Kidney epithelial cell (primary cell): ENCODE data around the gene TMEM184C. TPM values are rescaled to one million over a fixed set of nuclear protein-coding genes. Genes with fewer than 3 reads are reported as not detected.

ENCODE experiments used
- DNase-seq: peaks from one replicate; pipeline ENCODE4 v3.0.0-alpha.2; 2010; ENCODE audit warnings: low read depth
- H3K27me3 ChIP-seq: 2 replicates; pipeline ENCODE4 v1.6.0; 2011; ENCODE audit warnings: low read length; ENCODE audit not compliant: control insufficient read depth, insufficient read depth
- H3K36me3 ChIP-seq: 2 replicates; pipeline ENCODE4 v1.5.1; 2011; ENCODE audit warnings: low read length; ENCODE audit not compliant: control insufficient read depth, insufficient read depth
- H3K4me3 ChIP-seq: 2 replicates; pipeline ENCODE4 v1.5.1; 2011; ENCODE audit warnings: low read depth, mild to moderate bottlenecking, control low read depth, low read length
- total RNA-seq: library from RNA; depleted of rRNA; stranded (reverse); fragments of >200 nt; gene quantifications from 2 replicates; pipeline ENCODE4 v1.2.3, GENCODE V29; 2015
- TF ChIP-seq, protein P1 (sequence below): IDR thresholded peaks from 2 replicates; pipeline ENCODE4 v1.5.1; 2011; ENCODE audit warnings: mild to moderate bottlenecking, moderate library complexity, low read length, control low read depth, inconsistent platforms; ENCODE audit not compliant: insufficient read depth, poor library complexity, severe bottlenecking

The TMEM184C gene
- total RNA-seq, 1 donor from 2014 or later, result 37.6 TPM

DNA sequence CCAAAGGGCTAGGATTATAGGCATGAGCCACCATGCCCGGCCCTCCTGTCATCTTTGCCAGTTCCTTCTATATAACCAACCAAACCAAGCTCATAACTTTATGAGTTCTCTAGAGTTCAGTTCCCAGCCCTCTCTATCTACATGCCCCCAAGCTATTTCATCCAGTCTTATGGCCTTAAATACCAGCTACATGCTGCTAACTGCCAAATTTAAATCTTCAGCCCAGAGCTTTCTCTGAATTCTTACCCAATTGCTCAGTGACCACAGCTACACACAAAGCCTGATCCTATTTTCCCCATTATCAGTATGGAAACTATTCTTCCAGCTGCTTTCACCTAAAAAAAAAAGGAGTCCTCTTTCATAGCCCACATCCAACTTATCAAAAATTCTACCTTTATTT lies 23.1 kb downstream of the TMEM184C start:
- TF ChIP-seq, protein P1, sequence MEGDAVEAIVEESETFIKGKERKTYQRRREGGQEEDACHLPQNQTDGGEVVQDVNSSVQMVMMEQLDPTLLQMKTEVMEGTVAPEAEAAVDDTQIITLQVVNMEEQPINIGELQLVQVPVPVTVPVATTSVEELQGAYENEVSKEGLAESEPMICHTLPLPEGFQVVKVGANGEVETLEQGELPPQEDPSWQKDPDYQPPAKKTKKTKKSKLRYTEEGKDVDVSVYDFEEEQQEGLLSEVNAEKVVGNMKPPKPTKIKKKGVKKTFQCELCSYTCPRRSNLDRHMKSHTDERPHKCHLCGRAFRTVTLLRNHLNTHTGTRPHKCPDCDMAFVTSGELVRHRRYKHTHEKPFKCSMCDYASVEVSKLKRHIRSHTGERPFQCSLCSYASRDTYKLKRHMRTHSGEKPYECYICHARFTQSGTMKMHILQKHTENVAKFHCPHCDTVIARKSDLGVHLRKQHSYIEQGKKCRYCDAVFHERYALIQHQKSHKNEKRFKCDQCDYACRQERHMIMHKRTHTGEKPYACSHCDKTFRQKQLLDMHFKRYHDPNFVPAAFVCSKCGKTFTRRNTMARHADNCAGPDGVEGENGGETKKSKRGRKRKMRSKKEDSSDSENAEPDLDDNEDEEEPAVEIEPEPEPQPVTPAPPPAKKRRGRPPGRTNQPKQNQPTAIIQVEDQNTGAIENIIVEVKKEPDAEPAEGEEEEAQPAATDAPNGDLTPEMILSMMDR, result no peak
- Histone ChIP-seq H3K27me3 (no peaks in the 10 kb centered on the region), H3K36me3 (peaks cover 2% of the 10 kb centered on the region), H3K4me3 (no peak overlapping the region)
- DNase-seq, result no peak

DNA sequence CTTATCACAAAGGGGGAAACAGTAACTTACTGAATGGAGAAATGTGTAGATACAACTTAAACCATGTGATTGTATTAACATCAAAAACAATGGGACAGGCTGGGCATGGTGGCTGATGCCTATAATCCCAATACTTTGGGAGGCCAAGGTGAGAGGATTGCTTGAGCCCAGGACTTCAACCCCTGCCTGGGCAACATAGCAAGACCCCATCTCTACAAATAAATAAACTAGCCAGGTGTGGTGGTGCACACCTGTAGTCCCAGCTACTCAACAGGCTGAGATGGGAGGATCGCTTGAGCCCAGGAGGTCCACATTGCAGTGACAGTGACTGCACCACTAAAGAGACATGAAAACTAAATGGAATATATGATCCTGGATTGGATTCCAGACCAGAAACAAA lies 26.4 kb downstream of the TMEM184C start:
- Histone ChIP-seq H3K27me3 (no peaks in the 10 kb centered on the region), H3K36me3 (peaks cover 2% of the 10 kb centered on the region), H3K4me3 (no peak overlapping the region)
- TF ChIP-seq, protein P1, result no peak
- DNase-seq, result no peak

DNA sequence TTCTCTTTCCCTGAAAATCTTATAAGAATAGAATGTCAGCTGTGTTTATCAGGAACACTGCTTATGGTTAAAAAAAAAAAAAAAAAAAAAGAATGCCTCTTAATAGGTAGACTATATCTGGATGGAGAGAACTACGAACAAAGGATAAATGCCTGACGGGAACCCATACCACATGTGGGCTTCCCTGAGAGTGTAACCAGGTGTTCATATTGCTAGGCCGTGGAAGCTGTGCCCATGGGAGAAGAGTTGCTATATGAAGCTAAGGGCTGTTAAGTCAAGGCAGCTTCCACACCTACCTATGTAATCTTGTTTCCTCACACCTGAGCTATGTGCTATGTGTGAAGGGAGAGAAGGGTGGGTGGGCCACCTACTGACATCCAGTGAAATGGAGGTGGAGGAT lies 27.3 kb downstream of the TMEM184C start:
- DNase-seq, result no peak
- no peaks in the 10 kb centered on the region for H3K27me3 ChIP-seq
- TF ChIP-seq, protein P1, result no peak

DNA sequence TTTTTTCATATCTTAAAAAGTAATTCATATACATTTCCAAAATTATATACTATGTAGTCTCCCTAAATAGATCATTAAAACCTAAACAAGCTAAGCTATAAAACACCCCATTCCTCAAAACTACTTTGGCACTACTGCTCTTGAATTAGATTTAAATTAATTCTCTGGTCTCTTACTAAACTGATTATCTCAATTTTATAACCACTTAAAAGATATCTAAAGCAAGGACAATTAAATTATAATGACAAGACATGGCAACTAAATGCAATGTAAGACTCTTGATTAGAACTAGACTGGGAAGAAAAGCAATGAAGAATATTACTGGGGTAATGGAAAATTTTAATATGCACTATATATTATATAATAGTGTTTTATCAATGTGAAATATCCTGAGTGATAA lies 27.9 kb downstream of the TMEM184C start:
- DNase-seq, result no peak
- Histone ChIP-seq H3K4me3 (no peak overlapping the region), H3K36me3 (peaks cover 2% of the 10 kb centered on the region), H3K27me3 (no peaks in the 10 kb centered on the region)
- TF ChIP-seq, protein P1, result no peak

More for the DNA sequence above, 27.3 kb downstream of the TMEM184C start:
- no peak overlapping the region for H3K4me3 ChIP-seq
- H3K36me3 ChIP-seq, result peaks cover 2% of the 10 kb centered on the region

DNA sequence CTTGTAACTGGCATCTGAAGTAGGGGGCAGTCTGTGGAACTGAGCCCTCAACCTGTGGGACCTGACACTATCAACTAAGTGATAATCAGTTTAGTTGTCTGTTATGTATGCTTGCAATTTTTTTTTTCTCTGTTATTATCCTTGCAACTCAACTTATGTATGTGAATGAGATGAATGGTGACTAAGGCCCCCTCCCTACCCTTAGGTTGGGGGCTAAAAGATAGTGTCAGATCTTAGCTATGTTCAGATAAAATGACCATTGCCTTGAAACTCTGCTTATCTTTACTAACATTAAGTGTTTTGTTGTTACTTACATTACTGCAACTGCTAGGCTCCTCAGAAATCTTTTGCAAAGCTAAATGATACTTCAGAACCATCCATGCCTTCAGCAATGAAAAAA lies 31.5 kb downstream of the TMEM184C start:
- no peak overlapping the region for H3K4me3 ChIP-seq
- TF ChIP-seq, protein P1, result no peak
- H3K27me3 ChIP-seq, result no peaks in the 10 kb centered on the region
- H3K36me3 ChIP-seq, result no peaks in the 10 kb centered on the region
- no peak for DNase-seq

DNA sequence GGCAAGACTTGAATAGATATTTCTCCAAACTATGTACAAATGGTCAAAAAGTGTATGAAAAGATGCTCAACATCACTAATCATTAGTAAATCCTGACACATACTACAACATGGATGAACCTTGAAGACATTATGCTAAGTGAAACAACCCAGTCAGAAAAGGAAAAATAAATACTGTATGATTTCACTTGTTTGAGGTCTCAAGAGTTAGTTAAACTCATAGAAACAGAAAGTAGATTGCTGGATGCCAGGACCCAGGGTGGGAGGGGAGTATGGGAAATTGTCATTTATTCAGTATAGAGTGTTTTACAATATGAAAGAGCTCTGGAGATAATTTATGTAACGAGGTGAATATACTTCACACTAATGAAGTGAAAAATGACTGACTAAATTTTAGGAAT lies 34.4 kb downstream of the TMEM184C start:
- no peak for DNase-seq
- TF ChIP-seq, protein P1, result no peak

More for the DNA sequence above, 34.4 kb downstream of the TMEM184C start:
- Histone ChIP-seq H3K4me3 (no peak overlapping the region), H3K27me3 (no peaks in the 10 kb centered on the region), H3K36me3 (no peaks in the 10 kb centered on the region)
